Measurements from ENCODE around the gene PIH1D1.

Gene PIH1D1

DNA sequence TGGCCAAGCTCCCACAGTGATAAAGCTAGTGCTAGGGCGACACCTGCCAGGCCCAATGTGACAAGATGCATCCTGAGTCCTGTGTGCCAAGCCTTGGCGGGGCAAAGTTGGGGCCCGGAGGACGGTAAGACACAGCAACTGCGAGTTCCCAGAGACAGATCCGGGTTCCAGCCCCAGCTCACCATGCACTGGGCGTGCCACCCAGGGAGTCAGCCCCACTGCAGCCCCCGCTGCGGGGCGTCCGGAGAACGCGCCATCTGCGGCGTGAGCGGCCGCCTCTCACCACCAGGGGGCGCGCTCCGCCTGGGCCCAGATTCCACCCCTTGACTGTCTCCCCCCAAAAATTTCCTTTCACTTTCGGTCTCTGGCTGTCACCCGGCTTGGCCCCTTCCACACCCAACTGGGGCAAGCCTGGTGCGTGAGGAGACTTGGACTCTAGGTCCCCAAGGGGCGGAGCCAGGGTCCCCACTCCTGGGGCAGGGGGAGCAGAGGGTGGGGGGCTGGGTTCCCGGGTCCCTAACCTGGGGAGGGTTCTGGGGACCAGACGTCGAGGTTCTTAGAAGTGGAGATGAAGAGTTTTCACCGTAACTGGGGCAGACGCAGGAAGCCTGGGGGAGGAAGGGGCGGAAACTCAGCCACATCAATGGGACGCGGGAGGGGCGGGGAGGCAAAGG, 22.4 kb upstream of the PIH1D1 start, which contains the start of gene FLT3LG (continued):
- TF ChIP-seq ZBTB7A (tag by site-specific recombination; IDR thresholded peaks at IDR 0.05; ENCODE audit: low read depth) = 0 out of 2 replicates have a peak, but pooled peaks have one; percentile 35
- TF ChIP-seq ZNF23 (tag by site-specific recombination; IDR thresholded peaks at IDR 0.05; ENCODE audit: borderline replicate concordance) = no peak
- TF ChIP-seq SP3 (tag by site-specific recombination; IDR thresholded peaks at IDR 0.05) = peak; percentile 68
- TF ChIP-seq ZFHX2 (tag by site-specific recombination; conservative IDR thresholded peaks at IDR 0.05) = peak; percentile 46; the same call in 1 of the 2 replicates
- TF ChIP-seq, protein P1, sequence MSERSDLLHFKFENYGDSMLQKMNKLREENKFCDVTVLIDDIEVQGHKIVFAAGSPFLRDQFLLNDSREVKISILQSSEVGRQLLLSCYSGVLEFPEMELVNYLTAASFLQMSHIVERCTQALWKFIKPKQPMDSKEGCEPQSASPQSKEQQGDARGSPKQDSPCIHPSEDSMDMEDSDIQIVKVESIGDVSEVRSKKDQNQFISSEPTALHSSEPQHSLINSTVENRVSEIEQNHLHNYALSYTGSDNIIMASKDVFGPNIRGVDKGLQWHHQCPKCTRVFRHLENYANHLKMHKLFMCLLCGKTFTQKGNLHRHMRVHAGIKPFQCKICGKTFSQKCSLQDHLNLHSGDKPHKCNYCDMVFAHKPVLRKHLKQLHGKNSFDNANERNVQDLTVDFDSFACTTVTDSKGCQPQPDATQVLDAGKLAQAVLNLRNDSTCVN (tag by site-specific recombination; optimal IDR thresholded peaks at IDR 0.05) = peak; percentile 46
- TF ChIP-seq, protein P2, sequence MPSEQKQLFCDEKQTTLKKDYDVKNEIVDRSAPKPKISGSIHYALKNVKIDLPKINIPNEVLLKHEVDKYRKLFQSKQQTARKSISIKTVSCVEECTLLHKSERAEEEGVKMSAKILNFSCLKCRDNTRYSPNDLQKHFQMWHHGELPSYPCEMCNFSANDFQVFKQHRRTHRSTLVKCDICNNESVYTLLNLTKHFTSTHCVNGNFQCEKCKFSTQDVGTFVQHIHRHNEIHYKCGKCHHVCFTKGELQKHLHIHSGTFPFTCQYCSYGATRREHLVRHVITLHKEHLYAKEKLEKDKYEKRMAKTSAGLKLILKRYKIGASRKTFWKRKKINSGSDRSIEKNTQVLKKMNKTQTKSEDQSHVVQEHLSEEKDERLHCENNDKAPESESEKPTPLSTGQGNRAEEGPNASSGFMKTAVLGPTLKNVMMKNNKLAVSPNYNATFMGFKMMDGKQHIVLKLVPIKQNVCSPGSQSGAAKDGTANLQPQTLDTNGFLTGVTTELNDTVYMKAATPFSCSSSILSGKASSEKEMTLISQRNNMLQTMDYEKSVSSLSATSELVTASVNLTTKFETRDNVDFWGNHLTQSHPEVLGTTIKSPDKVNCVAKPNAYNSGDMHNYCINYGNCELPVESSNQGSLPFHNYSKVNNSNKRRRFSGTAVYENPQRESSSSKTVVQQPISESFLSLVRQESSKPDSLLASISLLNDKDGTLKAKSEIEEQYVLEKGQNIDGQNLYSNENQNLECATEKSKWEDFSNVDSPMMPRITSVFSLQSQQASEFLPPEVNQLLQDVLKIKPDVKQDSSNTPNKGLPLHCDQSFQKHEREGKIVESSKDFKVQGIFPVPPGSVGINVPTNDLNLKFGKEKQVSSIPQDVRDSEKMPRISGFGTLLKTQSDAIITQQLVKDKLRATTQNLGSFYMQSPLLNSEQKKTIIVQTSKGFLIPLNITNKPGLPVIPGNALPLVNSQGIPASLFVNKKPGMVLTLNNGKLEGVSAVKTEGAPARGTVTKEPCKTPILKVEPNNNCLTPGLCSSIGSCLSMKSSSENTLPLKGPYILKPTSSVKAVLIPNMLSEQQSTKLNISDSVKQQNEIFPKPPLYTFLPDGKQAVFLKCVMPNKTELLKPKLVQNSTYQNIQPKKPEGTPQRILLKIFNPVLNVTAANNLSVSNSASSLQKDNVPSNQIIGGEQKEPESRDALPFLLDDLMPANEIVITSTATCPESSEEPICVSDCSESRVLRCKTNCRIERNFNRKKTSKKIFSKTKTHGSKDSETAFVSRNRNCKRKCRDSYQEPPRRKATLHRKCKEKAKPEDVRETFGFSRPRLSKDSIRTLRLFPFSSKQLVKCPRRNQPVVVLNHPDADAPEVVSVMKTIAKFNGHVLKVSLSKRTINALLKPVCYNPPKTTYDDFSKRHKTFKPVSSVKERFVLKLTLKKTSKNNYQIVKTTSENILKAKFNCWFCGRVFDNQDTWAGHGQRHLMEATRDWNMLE (tag by site-specific recombination; conservative IDR thresholded peaks at IDR 0.05; ENCODE audit: low read depth) = no peak
- TF ChIP-seq ZNF433 (tag by site-specific recombination; IDR thresholded peaks at IDR 0.05; ENCODE audit: low read depth) = no peak
- TF ChIP-seq OSR2 (tag by site-specific recombination; IDR thresholded peaks at IDR 0.05) = no peak
- no peak; the same call in 1 of the 2 replicates for TF ChIP-seq EGR2 (tag by site-specific recombination; IDR thresholded peaks at IDR 0.05; ENCODE audit: low read depth)
- TF ChIP-seq KLF8 (tag by site-specific recombination; IDR thresholded peaks at IDR 0.05) = peak; percentile 81
- TF ChIP-seq, protein P3, sequence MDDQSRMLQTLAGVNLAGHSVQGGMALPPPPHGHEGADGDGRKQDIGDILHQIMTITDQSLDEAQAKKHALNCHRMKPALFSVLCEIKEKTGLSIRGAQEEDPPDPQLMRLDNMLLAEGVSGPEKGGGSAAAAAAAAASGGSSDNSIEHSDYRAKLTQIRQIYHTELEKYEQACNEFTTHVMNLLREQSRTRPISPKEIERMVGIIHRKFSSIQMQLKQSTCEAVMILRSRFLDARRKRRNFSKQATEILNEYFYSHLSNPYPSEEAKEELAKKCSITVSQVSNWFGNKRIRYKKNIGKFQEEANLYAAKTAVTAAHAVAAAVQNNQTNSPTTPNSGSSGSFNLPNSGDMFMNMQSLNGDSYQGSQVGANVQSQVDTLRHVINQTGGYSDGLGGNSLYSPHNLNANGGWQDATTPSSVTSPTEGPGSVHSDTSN (CRISPR knock-in tag; IDR thresholded peaks at IDR 0.05) = no peak
- TF ChIP-seq ZNF660 (tag by site-specific recombination; IDR thresholded peaks at IDR 0.05) = peak; percentile 86; the same call in 1 of the 2 replicates
- TF ChIP-seq, protein P4, sequence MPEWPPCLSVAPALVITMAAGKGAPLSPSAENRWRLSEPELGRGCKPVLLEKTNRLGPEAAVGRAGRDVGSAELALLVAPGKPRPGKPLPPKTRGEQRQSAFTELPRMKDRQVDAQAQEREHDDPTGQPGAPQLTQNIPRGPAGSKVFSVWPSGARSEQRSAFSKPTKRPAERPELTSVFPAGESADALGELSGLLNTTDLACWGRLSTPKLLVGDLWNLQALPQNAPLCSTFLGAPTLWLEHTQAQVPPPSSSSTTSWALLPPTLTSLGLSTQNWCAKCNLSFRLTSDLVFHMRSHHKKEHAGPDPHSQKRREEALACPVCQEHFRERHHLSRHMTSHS (tag by site-specific recombination; IDR thresholded peaks at IDR 0.05) = no peak
- TF ChIP-seq, protein P5, sequence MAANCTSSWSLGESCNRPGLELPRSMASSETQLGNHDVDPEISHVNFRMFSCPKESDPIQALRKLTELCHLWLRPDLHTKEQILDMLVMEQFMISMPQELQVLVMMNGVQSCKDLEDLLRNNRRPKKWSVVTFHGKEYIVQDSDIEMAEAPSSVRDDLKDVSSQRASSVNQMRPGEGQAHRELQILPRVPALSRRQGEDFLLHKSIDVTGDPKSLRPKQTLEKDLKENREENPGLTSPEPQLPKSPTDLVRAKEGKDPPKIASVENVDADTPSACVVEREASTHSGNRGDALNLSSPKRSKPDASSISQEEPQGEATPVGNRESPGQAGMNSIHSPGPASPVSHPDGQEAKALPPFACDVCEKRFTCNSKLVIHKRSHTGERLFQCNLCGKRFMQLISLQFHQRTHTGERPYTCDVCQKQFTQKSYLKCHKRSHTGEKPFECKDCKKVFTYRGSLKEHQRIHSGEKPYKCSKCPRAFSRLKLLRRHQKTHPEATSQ (tag by site-specific recombination; IDR thresholded peaks at IDR 0.05) = peak; percentile 23; the same call in 1 of the 2 replicates
- no peak for TF ChIP-seq ZNF544 (tag by site-specific recombination; IDR thresholded peaks at IDR 0.05)
- TF ChIP-seq, protein P6, sequence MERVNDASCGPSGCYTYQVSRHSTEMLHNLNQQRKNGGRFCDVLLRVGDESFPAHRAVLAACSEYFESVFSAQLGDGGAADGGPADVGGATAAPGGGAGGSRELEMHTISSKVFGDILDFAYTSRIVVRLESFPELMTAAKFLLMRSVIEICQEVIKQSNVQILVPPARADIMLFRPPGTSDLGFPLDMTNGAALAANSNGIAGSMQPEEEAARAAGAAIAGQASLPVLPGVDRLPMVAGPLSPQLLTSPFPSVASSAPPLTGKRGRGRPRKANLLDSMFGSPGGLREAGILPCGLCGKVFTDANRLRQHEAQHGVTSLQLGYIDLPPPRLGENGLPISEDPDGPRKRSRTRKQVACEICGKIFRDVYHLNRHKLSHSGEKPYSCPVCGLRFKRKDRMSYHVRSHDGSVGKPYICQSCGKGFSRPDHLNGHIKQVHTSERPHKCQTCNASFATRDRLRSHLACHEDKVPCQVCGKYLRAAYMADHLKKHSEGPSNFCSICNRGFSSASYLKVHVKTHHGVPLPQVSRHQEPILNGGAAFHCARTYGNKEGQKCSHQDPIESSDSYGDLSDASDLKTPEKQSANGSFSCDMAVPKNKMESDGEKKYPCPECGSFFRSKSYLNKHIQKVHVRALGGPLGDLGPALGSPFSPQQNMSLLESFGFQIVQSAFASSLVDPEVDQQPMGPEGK (tag by site-specific recombination; IDR thresholded peaks at IDR 0.05) = peak; percentile 98
- TF ChIP-seq KLF9 (tag by site-specific recombination; IDR thresholded peaks at IDR 0.05; ENCODE audit: low read depth) = peak; percentile 70
- TF ChIP-seq, protein P7, sequence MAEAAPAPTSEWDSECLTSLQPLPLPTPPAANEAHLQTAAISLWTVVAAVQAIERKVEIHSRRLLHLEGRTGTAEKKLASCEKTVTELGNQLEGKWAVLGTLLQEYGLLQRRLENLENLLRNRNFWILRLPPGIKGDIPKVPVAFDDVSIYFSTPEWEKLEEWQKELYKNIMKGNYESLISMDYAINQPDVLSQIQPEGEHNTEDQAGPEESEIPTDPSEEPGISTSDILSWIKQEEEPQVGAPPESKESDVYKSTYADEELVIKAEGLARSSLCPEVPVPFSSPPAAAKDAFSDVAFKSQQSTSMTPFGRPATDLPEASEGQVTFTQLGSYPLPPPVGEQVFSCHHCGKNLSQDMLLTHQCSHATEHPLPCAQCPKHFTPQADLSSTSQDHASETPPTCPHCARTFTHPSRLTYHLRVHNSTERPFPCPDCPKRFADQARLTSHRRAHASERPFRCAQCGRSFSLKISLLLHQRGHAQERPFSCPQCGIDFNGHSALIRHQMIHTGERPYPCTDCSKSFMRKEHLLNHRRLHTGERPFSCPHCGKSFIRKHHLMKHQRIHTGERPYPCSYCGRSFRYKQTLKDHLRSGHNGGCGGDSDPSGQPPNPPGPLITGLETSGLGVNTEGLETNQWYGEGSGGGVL (tag by site-specific recombination; IDR thresholded peaks at IDR 0.05) = peak; percentile 80; the same call in 1 of the 2 replicates
- TF ChIP-seq ZNF133 (tag by site-specific recombination; IDR thresholded peaks at IDR 0.05) = 0 out of 2 replicates have a peak, but pooled peaks have one; percentile 7
- 0 out of 2 replicates have a peak, but pooled peaks have one; percentile 29 for TF ChIP-seq ZNF785 (tag by site-specific recombination; IDR thresholded peaks at IDR 0.05)
- no peak for TF ChIP-seq ZNF248 (tag by site-specific recombination; IDR thresholded peaks at IDR 0.05)
- TF ChIP-seq GLIS2 (tag by site-specific recombination; IDR thresholded peaks at IDR 0.05) = peak; percentile 90
- no peak for TF ChIP-seq ZNF677 (tag by site-specific recombination; IDR thresholded peaks at IDR 0.05)
- no peak for TF ChIP-seq ZNF292 (tag by site-specific recombination; IDR thresholded peaks at IDR 0.05; ENCODE audit: borderline replicate concordance, low read depth)
- TF ChIP-seq ZNF529 (tag by site-specific recombination; IDR thresholded peaks at IDR 0.05; ENCODE audit: insufficient replicate concordance) = no peak
